SK-N-MC (cell line): Measurements from ENCODE around the gene OR1J4.

ENCODE experiments used
- DNase-seq: peaks from one replicate; pipeline ENCODE4 v3.0.0-alpha.2; 2011; ENCODE audit warnings: low read depth, low spot score
- H3K27ac ChIP-seq: fragments of 200-600 bp; sonication (generic); 2 replicates; pipeline ENCODE4 v1.5.1; 2016; ENCODE audit warnings: mixed run types
- H3K36me3 ChIP-seq: fragments of 200-600 bp; sonication (generic); 2 replicates; pipeline ENCODE4 v1.6.1; 2017; ENCODE audit warnings: antibody characterized with exemption, low read length, mixed read lengths; ENCODE audit not compliant: insufficient read depth
- H3K4me3 ChIP-seq: fragments of 200-600 bp; sonication (generic); 2 replicates; pipeline ENCODE4 v1.5.1; 2016
- H3K9ac ChIP-seq: fragments of 200-600 bp; sonication (generic); 2 replicates; pipeline ENCODE4 v1.8.0; 2017; ENCODE audit warnings: mixed run types, mixed read lengths; ENCODE audit not compliant: insufficient read length
- H3K9me3 ChIP-seq: fragments of 200-600 bp; sonication (generic); 2 replicates; pipeline ENCODE4 v1.6.1; 2017; ENCODE audit warnings: low read depth, mild to moderate bottlenecking, antibody characterized with exemption, low read length, moderate library complexity, mixed read lengths
- EZH2 ChIP-seq: fragments of 200-600 bp; sonication (generic); IDR thresholded peaks from one replicate; pipeline ENCODE4 v1.6.1; 2017; ENCODE audit warnings: antibody characterized with exemption
- FOXP2 ChIP-seq: optimal IDR thresholded peaks from 2 replicates; pipeline ENCODE3; 2011; ENCODE audit warnings: mild to moderate bottlenecking, moderate library complexity; ENCODE audit not compliant: insufficient read depth; ENCODE audit errors: extremely low read length, control extremely low read depth
- POLR2AphosphoS5 ChIP-seq: IDR thresholded peaks from 2 replicates; pipeline ENCODE4 v1.6.1; 2012; ENCODE audit warnings: mild to moderate bottlenecking, low read depth, low read length, borderline replicate concordance

Gene OR1J4

GRCh38 chr9:122551371-122551770, 32.4 kb downstream of the OR1J4 start:
- TF ChIP-seq FOXP2, result no peak
- no peak for TF ChIP-seq EZH2
- no peak for TF ChIP-seq POLR2AphosphoS5
- H3K27ac ChIP-seq, result no peak overlapping the region
- DNase-seq, result no peak
- no peaks in the 10 kb centered on the region for H3K36me3 ChIP-seq
- no peak overlapping the region for H3K4me3 ChIP-seq
- no peaks in the 10 kb centered on the region for H3K9me3 ChIP-seq
- no peak overlapping the region for H3K9ac ChIP-seq

GRCh38 chr9:122552812-122553211, 33.9 kb downstream of the OR1J4 start, which contains the start of gene OR1N2:
TSS of gene OR1N2 (plus strand) at chr9:122553112. CDS start at chr9:122553212, 100 bp downstream.
- no peak within 1 kb of the TSS for H3K27ac ChIP-seq
- DNase-seq, result no peak
- TF ChIP-seq EZH2 (no peak), FOXP2 (no peak), POLR2AphosphoS5 (no peak)
- H3K36me3 ChIP-seq, result no peaks in the 10 kb centered on the region
- H3K4me3 ChIP-seq, result no peak within 1 kb of the TSS
- no peak within 1 kb of the TSS for H3K9ac ChIP-seq
- H3K9me3 ChIP-seq, result no peaks in the 10 kb centered on the region

DNA sequence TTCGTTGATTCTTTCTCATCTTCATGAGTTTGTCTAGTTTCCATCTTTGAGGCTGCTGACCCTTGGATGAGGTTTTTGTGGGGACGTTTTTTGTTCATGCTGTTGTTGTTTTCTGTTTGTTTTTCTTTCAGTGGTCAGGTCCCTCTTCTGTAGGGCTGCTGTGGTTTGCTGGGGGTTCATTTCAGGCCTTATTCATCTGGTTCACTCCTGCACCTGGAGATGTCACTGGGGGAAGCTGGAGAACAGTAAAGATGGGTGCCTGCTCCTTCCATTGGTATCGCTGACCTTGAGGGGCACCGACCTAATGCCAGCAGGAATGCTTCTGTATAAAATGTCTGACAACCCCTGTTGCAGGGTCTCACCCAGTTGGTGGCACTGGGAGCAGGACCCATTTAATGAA, 42.5 kb downstream of the OR1J4 start:
- no peak for TF ChIP-seq EZH2
- TF ChIP-seq POLR2AphosphoS5, result no peak
- TF ChIP-seq FOXP2, result no peak

DNA sequence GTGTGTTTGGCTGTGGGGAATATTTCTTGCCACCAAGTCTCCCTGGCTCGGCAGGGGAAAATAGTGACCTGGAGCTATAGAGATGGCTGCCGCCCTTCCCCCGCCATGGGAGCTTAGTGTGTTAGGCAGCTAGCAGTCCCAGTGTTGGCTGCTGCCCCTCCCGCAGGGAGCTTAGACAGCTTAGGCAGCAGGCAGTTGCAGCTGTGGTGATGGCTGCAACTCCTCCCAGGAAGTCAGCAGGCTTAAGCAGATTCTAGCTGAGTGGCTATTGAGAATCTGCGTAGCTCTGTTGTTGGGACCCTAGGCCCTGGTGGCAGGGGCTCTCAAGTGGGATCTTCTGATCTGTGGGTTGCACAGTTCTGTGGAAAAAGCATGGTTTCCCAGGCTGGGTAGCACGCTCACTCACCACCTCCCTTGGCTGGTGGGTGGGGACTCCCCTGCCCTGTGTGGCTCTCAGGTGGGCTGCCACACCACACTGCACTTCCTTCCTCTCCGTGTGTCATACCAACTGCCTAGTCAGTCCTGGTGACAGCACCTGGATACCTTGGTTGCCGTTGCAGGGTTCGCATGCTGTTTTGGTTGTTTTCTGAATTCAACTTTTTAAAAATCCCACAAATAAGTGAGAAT, 43.3 kb downstream of the OR1J4 start:
- TF ChIP-seq POLR2AphosphoS5 (no peak), FOXP2 (no peak), EZH2 (no peak)
- DNase-seq, result no peak
- H3K9me3 ChIP-seq, result no peaks in the 10 kb centered on the region
- H3K4me3 ChIP-seq, result no peak overlapping the region
- no peak overlapping the region for H3K27ac ChIP-seq
- H3K9ac ChIP-seq, result no peak overlapping the region
- no peaks in the 10 kb centered on the region for H3K36me3 ChIP-seq

More for the DNA sequence above, 42.5 kb downstream of the OR1J4 start:
- Histone ChIP-seq H3K9ac (no peak overlapping the region), H3K4me3 (no peak overlapping the region), H3K9me3 (no peaks in the 10 kb centered on the region), H3K36me3 (no peaks in the 10 kb centered on the region), H3K27ac (no peak overlapping the region)
- DNase-seq, result no peak

DNA sequence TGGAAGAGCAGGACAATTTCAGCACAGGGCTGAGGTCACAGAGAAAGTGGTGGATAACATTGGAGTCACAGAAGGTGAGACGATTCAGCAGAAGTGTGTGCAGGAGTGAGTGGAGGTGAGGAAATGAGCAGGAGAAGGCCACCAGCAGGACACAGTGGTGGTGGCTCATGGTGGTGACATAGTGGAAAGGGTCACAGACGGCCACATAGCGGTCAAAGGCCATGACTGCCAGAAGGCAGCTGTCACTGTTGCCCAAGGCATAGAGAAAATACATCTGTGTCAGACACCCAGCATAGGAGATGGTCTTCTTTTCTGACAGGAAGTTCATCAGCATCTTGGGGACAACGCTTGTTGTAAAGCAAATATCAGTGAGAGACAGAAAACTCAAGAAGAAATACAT, 49.0 kb downstream of the OR1J4 start:
- Histone ChIP-seq H3K27ac (no peak overlapping the region), H3K9ac (no peak overlapping the region), H3K4me3 (no peak overlapping the region), H3K36me3 (no peaks in the 10 kb centered on the region), H3K9me3 (no peaks in the 10 kb centered on the region)
- TF ChIP-seq POLR2AphosphoS5 (no peak), FOXP2 (no peak), EZH2 (no peak)
- no peak for DNase-seq
